ENCODE measurements around the gene FHIT. TPM values are rescaled to one million over a fixed set of nuclear protein-coding genes. Genes with fewer than 3 reads are reported as not detected.

FHIT gene
- total and polyA plus RNA-seq, 2 of the 4 experiments (the other 2 are of a cell fraction), result 0.07 TPM; not detected in 1

DNA sequence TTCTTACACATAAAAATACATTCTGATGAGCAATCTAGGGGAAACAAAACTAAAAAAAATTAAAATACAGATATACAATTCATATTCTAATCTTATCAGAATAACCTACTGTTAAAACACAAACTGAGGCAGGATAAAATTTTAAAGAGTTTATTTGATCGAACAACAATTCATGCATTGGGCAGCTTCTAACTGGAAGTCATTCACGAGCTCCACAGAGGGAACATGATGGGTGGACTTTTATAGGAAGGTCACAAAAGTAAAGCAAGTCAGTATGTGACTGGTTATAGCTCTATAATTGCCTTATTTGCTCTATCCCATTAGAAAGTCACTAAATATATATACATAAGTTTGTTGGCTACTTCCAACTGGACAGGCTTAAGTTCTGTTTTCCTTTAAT lies 1144.0 kb downstream of the FHIT start:
- WGBS, 2 experiments (ENCODE audit: extremely low coverage in 2 of 2, insufficient read length in 1 of 2), result no CpG with 5 or more reads among the region's 2 CpGs
- in situ Hi-C loops (cut with MboI; ENCODE audit: low sequenced_read_pairs), result no loop called here
- ATAC-seq (ENCODE audit: low read depth), result no peak
- Histone ChIP-seq H3K79me1 (ENCODE audit: low read depth in 1 of 2, low read length in 2 of 2) (no peaks in the 10 kb centered on the region), H3K36me3 (ENCODE audit: control insufficient read depth, insufficient read depth, low read length) (no peaks in the 10 kb centered on the region), H4K5ac (ENCODE audit: low read depth, low read length) (no peak overlapping the region), H2BK20ac (ENCODE audit: low read depth, low read length) (no peak overlapping the region), H3K4me3 (ENCODE audit: insufficient read depth, low read depth, low read length) (no peak overlapping the region), H3K27ac (ENCODE audit: insufficient read depth, low read length) (no peak overlapping the region), H4K91ac (ENCODE audit: insufficient read depth, low read depth, low read length) (no peak overlapping the region), H2BK5ac (ENCODE audit: low read depth, low read length, poor library complexity, severe bottlenecking) (no peak overlapping the region), H2BK120ac (ENCODE audit: low read depth, low read length) (no peak overlapping the region), H3K27me3 (ENCODE audit: control insufficient read depth, insufficient read depth, low read length) (no peaks in the 10 kb centered on the region), H4K8ac (ENCODE audit: low read depth in 2 of 2, low read length in 2 of 2) (no peak overlapping the region), H2AK9ac (replicated peaks; ENCODE audit: low read depth, low read length, poor library complexity) (no peak overlapping the region), H3K9me1 (ENCODE audit: insufficient read depth, low read length) (no peaks in the 10 kb centered on the region), H3K9ac (ENCODE audit: low read depth, low read length) (no peak overlapping the region), H3K4me1 (ENCODE audit: control insufficient read depth, insufficient read depth, low read length) (no peaks in the 10 kb centered on the region), H3K18ac (ENCODE audit: low read depth, low read length) (no peak overlapping the region), H2AK5ac (ENCODE audit: low read depth, low read length) (no peak overlapping the region), H3K4me2 (ENCODE audit: low read depth, low read length) (no peak overlapping the region), H2AFZ (replicated peaks; ENCODE audit: low read length, poor library complexity) (no peak overlapping the region), H3K4ac (ENCODE audit: low read depth, low read length) (no peak overlapping the region), H3K14ac (replicated peaks; ENCODE audit: low read depth, low read length) (no peak overlapping the region), H3K23ac (ENCODE audit: low read depth, low read length) (no peak overlapping the region), H2BK15ac (ENCODE audit: low read depth, low read length) (no peak overlapping the region), H4K20me1 (ENCODE audit: insufficient read depth, low read length) (no peaks in the 10 kb centered on the region), H3K56ac (ENCODE audit: extremely low read depth, insufficient read depth, low read length) (no peak overlapping the region), H3K9me3 (ENCODE audit: control insufficient read depth, insufficient read depth, low read length) (no peaks in the 10 kb centered on the region)
- dilution Hi-C loops (cut with HindIII; ENCODE audit: low sequenced_read_pairs, unreplicated experiment), result no loop called here
- intact Hi-C loops (cut with micrococcal nuclease), result no loop called here
- CTCF ChIA-PET, result no interaction called here
- TF ChIP-seq POLR2A (IDR thresholded peaks at IDR 0.05; ENCODE audit: low read depth, low read length) (no peak), RCOR1 (IDR thresholded peaks at IDR 0.05; ENCODE audit: insufficient replicate concordance, low read length) (no peak), NFE2L2 (IDR thresholded peaks at IDR 0.05; ENCODE audit: low read depth, low read length) (no peak), RAD21 (IDR thresholded peaks at IDR 0.05; ENCODE audit: low read length) (no peak), SMC3 (IDR thresholded peaks at IDR 0.05; ENCODE audit: low read depth, low read length) (no peak), MXI1 (IDR thresholded peaks at IDR 0.05; ENCODE audit: borderline replicate concordance, low read depth, low read length) (no peak), BHLHE40 (IDR thresholded peaks at IDR 0.05; ENCODE audit: low read depth, low read length) (no peak), CEBPB (IDR thresholded peaks at IDR 0.05; ENCODE audit: low read depth, low read length) (no peak), MAFK (IDR thresholded peaks at IDR 0.05; ENCODE audit: low read depth, low read length) (no peak), MAZ (IDR thresholded peaks at IDR 0.05; ENCODE audit: borderline replicate concordance, low read depth, low read length) (no peak), RFX5 (IDR thresholded peaks at IDR 0.05; ENCODE audit: low read depth, low read length) (no peak), USF2 (IDR thresholded peaks at IDR 0.05; ENCODE audit: low read depth, low read length) (no peak), FOS (IDR thresholded peaks at IDR 0.05; ENCODE audit: low read depth, low read length) (no peak), CHD1 (IDR thresholded peaks at IDR 0.05; ENCODE audit: low read depth, low read length) (no peak)
- TF ChIP-seq, protein P1, sequence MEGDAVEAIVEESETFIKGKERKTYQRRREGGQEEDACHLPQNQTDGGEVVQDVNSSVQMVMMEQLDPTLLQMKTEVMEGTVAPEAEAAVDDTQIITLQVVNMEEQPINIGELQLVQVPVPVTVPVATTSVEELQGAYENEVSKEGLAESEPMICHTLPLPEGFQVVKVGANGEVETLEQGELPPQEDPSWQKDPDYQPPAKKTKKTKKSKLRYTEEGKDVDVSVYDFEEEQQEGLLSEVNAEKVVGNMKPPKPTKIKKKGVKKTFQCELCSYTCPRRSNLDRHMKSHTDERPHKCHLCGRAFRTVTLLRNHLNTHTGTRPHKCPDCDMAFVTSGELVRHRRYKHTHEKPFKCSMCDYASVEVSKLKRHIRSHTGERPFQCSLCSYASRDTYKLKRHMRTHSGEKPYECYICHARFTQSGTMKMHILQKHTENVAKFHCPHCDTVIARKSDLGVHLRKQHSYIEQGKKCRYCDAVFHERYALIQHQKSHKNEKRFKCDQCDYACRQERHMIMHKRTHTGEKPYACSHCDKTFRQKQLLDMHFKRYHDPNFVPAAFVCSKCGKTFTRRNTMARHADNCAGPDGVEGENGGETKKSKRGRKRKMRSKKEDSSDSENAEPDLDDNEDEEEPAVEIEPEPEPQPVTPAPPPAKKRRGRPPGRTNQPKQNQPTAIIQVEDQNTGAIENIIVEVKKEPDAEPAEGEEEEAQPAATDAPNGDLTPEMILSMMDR (conservative IDR thresholded peaks at IDR 0.05; ENCODE audit: low read depth, low read length), result no peak
- TF ChIP-seq, protein P2, sequence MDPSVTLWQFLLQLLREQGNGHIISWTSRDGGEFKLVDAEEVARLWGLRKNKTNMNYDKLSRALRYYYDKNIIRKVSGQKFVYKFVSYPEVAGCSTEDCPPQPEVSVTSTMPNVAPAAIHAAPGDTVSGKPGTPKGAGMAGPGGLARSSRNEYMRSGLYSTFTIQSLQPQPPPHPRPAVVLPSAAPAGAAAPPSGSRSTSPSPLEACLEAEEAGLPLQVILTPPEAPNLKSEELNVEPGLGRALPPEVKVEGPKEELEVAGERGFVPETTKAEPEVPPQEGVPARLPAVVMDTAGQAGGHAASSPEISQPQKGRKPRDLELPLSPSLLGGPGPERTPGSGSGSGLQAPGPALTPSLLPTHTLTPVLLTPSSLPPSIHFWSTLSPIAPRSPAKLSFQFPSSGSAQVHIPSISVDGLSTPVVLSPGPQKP (IDR thresholded peaks at IDR 0.05; ENCODE audit: borderline replicate concordance, low read depth, low read length), result no peak
- BruUV-seq (replicated peaks), result no TSS peak
- no peak for DNase-seq
- POLR2A ChIA-PET (ENCODE audit: unreplicated experiment), result no interaction called here
